MM.1S (cell line): ENCODE results near the gene EFNA5.

Experiments
- EZH2 ChIP-seq: fragments of 300-600 bp; sonication (generic); optimal IDR thresholded peaks from 2 replicates; pipeline ENCODE3; 2017; ENCODE audit warnings: low read depth, mild to moderate bottlenecking, antibody characterized with exemption, low read length, mixed read lengths
- EZH2phosphoT487 ChIP-seq: fragments of 300-600 bp; sonication (generic); IDR thresholded peaks from 2 replicates; pipeline ENCODE4 v1.6.1; 2018; ENCODE audit warnings: antibody characterized with exemption, low read length
- TF ChIP-seq, protein P1 (sequence below): fragments of 300-600 bp; sonication (generic); IDR thresholded peaks from 2 replicates; pipeline ENCODE4 v1.5.1; 2016; ENCODE audit warnings: antibody characterized with exemption, low read length, mixed read lengths

DNA sequence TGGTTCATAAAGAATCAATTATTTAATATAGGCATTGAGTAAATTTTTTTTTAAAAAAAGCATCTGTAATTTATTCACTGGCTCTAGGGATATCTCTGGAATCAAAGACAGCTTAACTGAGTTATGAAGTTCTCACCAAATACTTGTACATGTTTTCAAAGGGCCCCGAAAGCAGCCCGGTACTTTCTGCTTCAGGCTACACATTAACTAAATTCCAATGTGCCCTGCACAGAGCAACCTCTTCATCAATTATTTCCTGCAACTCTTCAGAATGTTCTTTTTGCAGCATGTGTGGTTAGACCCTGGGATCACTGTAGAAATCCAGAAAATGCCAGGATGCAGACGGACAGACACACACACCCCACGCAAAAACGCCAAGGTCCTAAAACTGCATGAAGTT, 209.0 kb downstream of the EFNA5 start:
- TF ChIP-seq, protein P1, sequence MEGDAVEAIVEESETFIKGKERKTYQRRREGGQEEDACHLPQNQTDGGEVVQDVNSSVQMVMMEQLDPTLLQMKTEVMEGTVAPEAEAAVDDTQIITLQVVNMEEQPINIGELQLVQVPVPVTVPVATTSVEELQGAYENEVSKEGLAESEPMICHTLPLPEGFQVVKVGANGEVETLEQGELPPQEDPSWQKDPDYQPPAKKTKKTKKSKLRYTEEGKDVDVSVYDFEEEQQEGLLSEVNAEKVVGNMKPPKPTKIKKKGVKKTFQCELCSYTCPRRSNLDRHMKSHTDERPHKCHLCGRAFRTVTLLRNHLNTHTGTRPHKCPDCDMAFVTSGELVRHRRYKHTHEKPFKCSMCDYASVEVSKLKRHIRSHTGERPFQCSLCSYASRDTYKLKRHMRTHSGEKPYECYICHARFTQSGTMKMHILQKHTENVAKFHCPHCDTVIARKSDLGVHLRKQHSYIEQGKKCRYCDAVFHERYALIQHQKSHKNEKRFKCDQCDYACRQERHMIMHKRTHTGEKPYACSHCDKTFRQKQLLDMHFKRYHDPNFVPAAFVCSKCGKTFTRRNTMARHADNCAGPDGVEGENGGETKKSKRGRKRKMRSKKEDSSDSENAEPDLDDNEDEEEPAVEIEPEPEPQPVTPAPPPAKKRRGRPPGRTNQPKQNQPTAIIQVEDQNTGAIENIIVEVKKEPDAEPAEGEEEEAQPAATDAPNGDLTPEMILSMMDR, result no peak
- no peak for TF ChIP-seq EZH2
- TF ChIP-seq EZH2phosphoT487, result no peak
